Small intestine (tissue), 7 donors: ENCODE measurements around the gene BAIAP2. TPM values are rescaled to one million over a fixed set of nuclear protein-coding genes. Genes with fewer than 3 reads are reported as not detected.
A peak's percentile ranks its signal among the peaks of the same experiment; 100 is the strongest.
"Not testable (repeated sequence)": the region's sequence is repeated elsewhere in the genome, so short reads cannot be mapped to it uniquely, and the experiment has no call there.

Experiments
- DNase-seq, 2 donors: peaks; one replicate each; pipeline versions ENCODE4 v3.0.0 to v3.0.0-alpha.2; 2013
- FAIRE-seq: peaks from 2 replicates; lab custom pipeline; 2012; peaks lifted over from hg19 to GRCh38; lab: Jason Lieb, UNC
- H3K27ac ChIP-seq, 3 donors: one replicate each; pipeline ENCODE4 v1.5.1; 2013; ENCODE audit warnings: low read length in 2 of 3, mild to moderate bottlenecking in 2 of 3, control low read depth in 1 of 3, inconsistent platforms in 1 of 3, low read depth in 1 of 3, moderate library complexity in 1 of 3
- H3K27me3 ChIP-seq, 3 donors: one replicate each; pipeline ENCODE4 v1.6.1; 2013; ENCODE audit warnings: low read length in 3 of 3, inconsistent platforms in 1 of 3; ENCODE audit not compliant: control insufficient read depth in 3 of 3, insufficient read depth in 3 of 3
- H3K36me3 ChIP-seq, 3 donors: one replicate each; pipeline ENCODE4 v1.6.1; 2013; ENCODE audit warnings: low read length in 3 of 3, inconsistent platforms in 1 of 3, low read depth in 1 of 3, mild to moderate bottlenecking in 1 of 3, moderate library complexity in 1 of 3; ENCODE audit not compliant: control insufficient read depth in 3 of 3, insufficient read depth in 2 of 3
- H3K4me1 ChIP-seq, 3 donors: one replicate each; pipeline ENCODE4 v1.6.1; 2013; ENCODE audit warnings: low read length in 2 of 3, inconsistent platforms in 1 of 3, low read depth in 1 of 3, mild to moderate bottlenecking in 1 of 3, moderate library complexity in 1 of 3; ENCODE audit not compliant: control insufficient read depth in 3 of 3, insufficient read depth in 2 of 3
- H3K4me3 ChIP-seq, 3 donors: one replicate each; pipeline ENCODE4 v1.5.1; 2013; ENCODE audit warnings: low read length in 3 of 3, control low read depth in 1 of 3, inconsistent platforms in 1 of 3, low read depth in 1 of 3, mild to moderate bottlenecking in 1 of 3, moderate library complexity in 1 of 3
- H3K9me3 ChIP-seq, 2 donors: one replicate each; pipeline ENCODE4 v1.6.1; 2013; ENCODE audit warnings: low read depth in 1 of 2, low read length in 1 of 2; ENCODE audit not compliant: control insufficient read depth in 2 of 2, insufficient read depth in 1 of 2
- WGBS, 3 donors: extraction: QIAGEN DNeasy Blood & Tissue Kit; methylation state at CpG; one replicate each; pipeline ENCODE4 v1.1.7; 2013; 5-methylcytosine and 5-hydroxymethylcytosine counted together
- polyA plus RNA-seq, 4 donors: library from polyadenylated mRNA; stranded (reverse) in 3 of 4; unstranded in 1 of 4; fragments of 200-250 nt in 3 of 4; fragments of 120-200 nt in 1 of 4; gene quantifications; one replicate each; pipeline versions ENCODE4 v1.2.1 to v1.2.3, GENCODE V29; 2013
- donor health status: healthy with polysubstance abuse.
- donor health status: control.
- donor health status: control.
- donor health status: Bipolar disorder and iron deficiency.
- donor health status: healthy.

The BAIAP2 gene
- polyA plus RNA-seq, 4 donors: 1.8 to 14.5 (median 7.5) TPM

DNA sequence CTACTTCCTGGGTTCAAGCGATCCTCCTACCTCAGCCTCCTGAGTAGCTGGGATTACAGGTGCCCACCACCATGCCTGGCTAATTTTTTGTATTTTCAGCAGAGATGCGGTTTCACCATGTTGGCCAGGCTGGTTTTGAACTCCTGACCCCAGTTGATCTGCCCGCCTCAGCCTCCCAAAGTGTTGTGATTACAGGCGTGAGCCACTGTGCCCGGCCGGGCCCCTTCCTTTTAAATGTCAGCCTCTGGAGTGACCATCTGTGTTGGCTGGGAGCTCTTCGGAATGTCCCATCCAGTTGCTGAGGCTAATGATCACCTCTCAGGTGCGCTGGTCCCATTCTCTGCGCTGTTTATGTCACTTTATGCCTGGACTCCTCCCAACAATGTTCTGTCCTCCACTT lies 4.6 kb upstream of the BAIAP2 start:
- H3K27ac ChIP-seq, FAIRE-seq, H3K4me1 ChIP-seq, DNase-seq, H3K9me3 ChIP-seq, H3K4me3 ChIP-seq: not testable (repeated sequence)
- WGBS, 3 donors: 79 to 90% (median 83%) methylated on average over 9 of the region's 9 CpGs
- peaks cover 0 to 34% (median 7%) of the 10 kb centered on the region in 3 donors for H3K27me3 ChIP-seq
- peaks cover 0 to 19% (median 0%) of the 10 kb centered on the region in 3 donors for H3K36me3 ChIP-seq

DNA sequence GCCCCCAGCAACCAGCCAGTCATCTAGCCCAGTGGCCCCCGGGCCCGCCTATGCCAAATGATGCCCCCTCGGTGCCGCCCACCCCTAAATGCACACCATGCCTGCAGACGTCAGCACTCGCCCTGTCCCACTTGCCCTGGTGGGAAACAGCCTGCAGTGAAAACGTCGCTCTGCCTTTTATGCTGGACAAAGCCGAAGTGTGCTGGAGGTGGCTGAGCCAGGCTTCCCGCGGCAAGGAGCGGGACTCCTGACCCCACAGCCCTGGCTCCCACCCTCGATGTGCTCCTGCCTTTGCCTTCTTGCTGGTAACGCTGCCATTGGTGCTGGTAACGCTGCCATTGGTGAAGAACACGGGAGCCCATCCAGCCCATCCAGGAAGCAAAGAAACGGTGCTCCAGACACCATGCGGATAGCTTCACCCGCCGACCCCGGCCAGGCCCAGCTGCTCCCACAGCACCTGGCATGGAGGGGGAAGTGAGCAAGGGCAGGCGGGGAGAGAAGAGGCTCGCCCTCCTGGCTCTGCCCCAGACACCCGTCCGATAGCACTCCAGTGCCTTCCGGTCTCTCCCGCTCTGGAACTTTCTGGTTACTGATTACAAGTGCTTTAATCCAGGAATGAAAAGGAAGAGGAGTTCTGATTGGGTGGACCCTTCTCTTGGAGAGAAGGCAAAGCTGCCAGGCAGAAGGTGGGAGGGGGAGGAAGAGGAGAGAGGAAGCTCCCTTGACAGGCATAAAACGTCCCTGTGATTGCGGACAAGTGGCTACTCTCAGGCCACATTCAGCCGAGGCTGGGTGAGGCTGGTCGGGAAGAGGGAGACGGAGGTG lies 4.0 kb upstream of the BAIAP2 start:
- peak; percentile 52 to 67 for DNase-seq
- Histone ChIP-seq H3K4me1 (peaks cover 0 to 7% (median 0%) of the 10 kb centered on the region in 3 donors), H3K27me3 (peaks cover 0 to 34% (median 7%) of the 10 kb centered on the region in 3 donors), H3K27ac (peak overlapping the region in 1 of 3 donors; percentile 27), H3K4me3 (peak overlapping the region in 1 of 3 donors; percentile 3), H3K36me3 (peaks cover 0 to 19% (median 0%) of the 10 kb centered on the region in 3 donors), H3K9me3 (peaks cover 0 to 7% of the 10 kb centered on the region in 2 donors)
- no peak for FAIRE-seq
- 28 to 56% (median 47%) methylated on average over 32 of the region's 32 CpGs for WGBS, 3 donors

DNA sequence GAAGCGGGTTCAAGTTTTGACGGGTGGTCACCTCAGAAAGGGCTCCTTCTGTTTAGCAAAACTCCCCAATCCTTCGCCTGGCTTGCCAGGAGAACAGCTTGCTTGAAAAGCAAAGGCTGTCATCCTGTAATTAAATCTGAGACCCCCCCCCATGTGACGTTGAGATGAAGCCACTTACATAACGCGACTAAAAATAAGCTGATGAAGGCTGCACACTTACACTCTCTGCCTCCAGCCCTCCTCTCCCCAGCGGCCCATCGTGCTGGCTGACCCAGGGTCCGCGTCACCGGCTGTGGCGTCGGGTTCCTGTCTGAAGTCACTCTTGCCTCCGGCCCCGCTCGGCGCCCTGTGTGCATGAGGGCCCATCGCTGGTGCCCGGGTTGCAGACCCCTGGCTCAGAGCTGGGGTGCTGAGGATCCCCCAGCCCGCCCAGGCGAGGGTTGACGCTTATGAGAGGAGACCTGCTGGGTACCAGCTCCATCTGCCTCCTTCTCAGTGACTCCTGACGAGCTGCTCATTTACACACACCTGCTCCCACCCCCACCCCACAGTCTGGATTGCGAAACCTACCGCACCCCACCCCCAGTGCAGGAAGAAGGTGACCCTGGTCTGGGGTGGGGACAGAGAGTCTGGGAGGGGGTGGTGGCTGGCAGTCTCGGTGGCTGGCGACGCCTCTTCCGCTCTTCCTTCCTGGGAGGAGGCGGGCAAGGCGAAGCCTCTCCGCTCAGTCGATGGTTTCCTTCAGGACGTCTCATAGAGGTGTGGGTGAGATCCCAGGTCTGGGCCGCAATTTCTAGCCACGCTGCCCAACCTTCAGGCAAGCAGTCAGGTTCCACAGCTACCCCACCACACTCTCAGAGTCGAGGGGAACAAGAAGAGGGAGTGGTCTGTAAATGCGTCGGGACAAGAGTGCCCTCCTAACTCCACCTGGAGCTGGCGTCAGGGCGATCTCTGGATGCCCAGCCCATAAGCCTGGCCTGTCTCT lies 3.1 kb upstream of the BAIAP2 start:
- 83 to 86% (median 85%) methylated on average over 38 to 41 of the region's 41 CpGs for WGBS, 3 donors
- H3K27ac ChIP-seq: peak overlapping the region in 1 of 3 donors; percentile 27
- DNase-seq (no peak), FAIRE-seq (no peak)
- H3K36me3 ChIP-seq: peaks cover 0 to 19% (median 0%) of the 10 kb centered on the region in 3 donors
- peaks cover 0 to 7% (median 0%) of the 10 kb centered on the region in 3 donors for H3K4me1 ChIP-seq
- peaks cover 0 to 6% of the 10 kb centered on the region in 2 donors for H3K9me3 ChIP-seq
- H3K27me3 ChIP-seq: peaks cover 0 to 33% (median 7%) of the 10 kb centered on the region in 3 donors
- no peak overlapping the region for H3K4me3 ChIP-seq

DNA sequence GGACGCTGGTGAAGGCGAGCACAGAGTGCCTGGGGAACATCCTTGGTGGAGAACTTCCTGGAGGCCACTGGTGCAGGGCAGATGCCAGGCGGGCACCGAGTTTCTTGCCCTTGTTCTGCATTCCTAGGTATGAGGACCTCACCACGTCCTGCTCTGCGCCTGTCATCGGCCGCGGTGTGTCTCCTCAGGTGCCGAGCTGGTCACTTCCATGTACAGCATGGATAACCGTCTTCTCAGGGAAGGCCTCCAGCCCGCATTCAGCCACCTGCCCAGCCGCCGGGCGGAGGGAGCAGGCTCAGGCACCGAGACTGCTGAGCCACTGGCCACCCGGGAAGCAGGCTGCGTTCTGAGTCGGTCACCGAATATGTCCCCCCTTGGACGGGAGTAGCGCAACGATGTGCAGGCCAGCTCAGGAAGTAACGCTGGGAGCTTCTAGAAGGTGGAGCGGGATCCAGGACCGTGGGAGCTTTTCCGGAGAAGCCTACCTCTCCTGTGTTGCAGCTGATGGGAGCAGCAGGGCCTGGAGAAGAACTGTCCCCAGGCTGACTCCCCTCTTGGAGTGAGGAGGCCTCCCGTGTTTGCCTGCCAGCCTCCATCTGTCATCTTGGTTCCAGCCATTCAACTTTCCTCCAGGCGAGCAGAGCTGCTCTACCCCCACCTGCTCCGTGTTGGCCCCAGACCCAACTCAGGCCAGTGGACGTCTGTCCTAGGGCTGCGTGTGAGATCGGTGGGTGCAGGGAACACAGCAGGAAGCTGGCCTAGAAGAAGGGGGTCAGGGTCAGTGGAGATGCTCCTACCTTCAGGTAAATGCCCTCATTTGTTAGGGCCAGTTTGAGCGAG lies 2.1 kb upstream of the BAIAP2 start:
- H3K4me3 ChIP-seq: peak overlapping the region in 1 of 3 donors; percentile 61
- H3K4me1 ChIP-seq: peaks cover 0 to 7% (median 0%) of the 10 kb centered on the region in 3 donors
- H3K27ac ChIP-seq: no peak overlapping the region
- WGBS, 3 donors: 88 to 94% (median 90%) methylated on average over 34 of the region's 34 CpGs
- DNase-seq (no peak), FAIRE-seq (no peak)
- H3K27me3 ChIP-seq: peaks cover 0 to 23% (median 2%) of the 10 kb centered on the region in 3 donors
- H3K36me3 ChIP-seq: peaks cover 0 to 19% (median 0%) of the 10 kb centered on the region in 3 donors
- no peaks in the 10 kb centered on the region for H3K9me3 ChIP-seq

DNA sequence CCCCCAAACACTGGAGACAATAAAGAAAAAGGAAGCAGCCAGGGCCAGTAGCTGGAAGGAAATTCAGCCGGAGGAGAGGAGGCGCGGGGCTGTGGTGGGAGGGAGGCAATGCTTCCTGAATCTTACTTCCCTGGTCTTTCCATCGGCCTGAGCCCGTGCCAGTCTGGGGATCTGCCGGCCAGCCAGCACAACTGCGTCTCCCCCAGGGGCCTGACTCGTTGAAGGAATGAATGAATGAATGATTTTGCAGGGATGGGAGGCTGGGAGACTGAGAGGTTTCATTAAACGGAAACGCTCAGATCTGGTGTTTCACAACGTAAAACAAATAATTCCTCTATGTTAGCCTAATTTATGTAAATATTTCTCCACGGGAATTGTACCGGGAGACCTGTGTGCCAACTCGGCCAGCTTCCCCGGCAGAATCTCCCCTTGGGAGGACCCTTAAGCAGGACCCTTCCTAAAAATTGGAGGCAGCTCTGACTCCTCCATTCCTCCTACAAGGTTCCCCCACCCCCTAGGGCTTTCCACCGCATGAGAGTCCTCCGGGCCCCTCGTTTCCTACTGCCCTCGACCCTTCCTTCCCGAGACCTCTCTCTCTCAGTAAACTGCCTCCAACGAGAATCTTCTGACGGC lies 1.3 kb upstream of the BAIAP2 start:
- FAIRE-seq (no peak), DNase-seq (no peak)
- Histone ChIP-seq H3K36me3 (peaks cover 0 to 27% (median 0%) of the 10 kb centered on the region in 3 donors), H3K27me3 (peaks cover 0 to 15% (median 0%) of the 10 kb centered on the region in 3 donors), H3K4me3 (peak overlapping the region in 1 of 3 donors; percentile 61), H3K9me3 (no peaks in the 10 kb centered on the region), H3K27ac (no peak overlapping the region), H3K4me1 (peaks cover 0 to 7% (median 0%) of the 10 kb centered on the region in 3 donors)
- 23 to 32% (median 27%) methylated on average over 22 of the region's 22 CpGs for WGBS, 3 donors

DNA sequence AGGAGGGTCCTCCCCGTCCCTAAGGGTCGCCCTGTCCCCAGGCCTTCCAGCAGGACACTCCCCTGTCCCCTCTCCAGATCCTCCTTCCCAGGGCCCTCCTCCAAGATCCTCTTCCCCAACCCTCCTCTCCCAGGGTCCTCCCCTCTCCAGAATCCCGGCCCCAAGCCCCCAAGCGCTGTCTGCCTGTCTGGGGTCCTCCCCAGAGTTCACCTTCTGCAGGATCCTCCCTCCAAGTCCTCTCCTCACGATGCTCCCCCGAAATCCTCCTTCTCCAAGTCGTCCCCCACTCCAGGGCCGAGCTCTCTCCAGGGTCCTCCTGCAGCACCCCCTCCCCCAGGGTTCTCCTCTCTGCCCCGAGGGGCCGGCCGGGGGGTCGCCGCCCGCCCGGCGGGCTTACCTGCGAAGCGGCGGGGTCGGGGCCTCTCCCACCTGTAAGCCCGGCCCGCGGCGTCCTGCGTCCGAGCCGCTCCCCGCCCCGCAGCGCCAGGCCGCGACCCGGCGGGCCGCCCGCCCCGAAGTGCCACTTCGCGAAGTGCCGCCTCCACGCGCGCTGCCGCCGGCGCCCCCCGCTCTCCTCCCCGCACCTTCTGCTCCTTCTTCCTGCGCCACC lies 678 bp upstream of the BAIAP2 start:
- H3K4me1 ChIP-seq: peaks cover 0 to 7% (median 0%) of the 10 kb centered on the region in 3 donors
- peaks cover 0 to 13% (median 0%) of the 10 kb centered on the region in 3 donors for H3K27me3 ChIP-seq
- no peaks in the 10 kb centered on the region for H3K9me3 ChIP-seq
- H3K36me3 ChIP-seq: peaks cover 0 to 32% (median 0%) of the 10 kb centered on the region in 3 donors
- 1 to 3% (median 2%) methylated on average over 15 to 49 of the region's 49 CpGs for WGBS, 3 donors
- DNase-seq (no peak), FAIRE-seq (no peak)
- H3K4me3 ChIP-seq: peak overlapping the region; percentile 61 to 74 (median 64)
- no peak overlapping the region for H3K27ac ChIP-seq
